Measurements from ENCODE around the gene PLA2G4B. TPM values are rescaled to one million over a fixed set of nuclear protein-coding genes. Genes with fewer than 3 reads are reported as not detected.

The PLA2G4B gene
- total RNA-seq, 1 donor from 2014 or later: 13.1 TPM

DNA sequence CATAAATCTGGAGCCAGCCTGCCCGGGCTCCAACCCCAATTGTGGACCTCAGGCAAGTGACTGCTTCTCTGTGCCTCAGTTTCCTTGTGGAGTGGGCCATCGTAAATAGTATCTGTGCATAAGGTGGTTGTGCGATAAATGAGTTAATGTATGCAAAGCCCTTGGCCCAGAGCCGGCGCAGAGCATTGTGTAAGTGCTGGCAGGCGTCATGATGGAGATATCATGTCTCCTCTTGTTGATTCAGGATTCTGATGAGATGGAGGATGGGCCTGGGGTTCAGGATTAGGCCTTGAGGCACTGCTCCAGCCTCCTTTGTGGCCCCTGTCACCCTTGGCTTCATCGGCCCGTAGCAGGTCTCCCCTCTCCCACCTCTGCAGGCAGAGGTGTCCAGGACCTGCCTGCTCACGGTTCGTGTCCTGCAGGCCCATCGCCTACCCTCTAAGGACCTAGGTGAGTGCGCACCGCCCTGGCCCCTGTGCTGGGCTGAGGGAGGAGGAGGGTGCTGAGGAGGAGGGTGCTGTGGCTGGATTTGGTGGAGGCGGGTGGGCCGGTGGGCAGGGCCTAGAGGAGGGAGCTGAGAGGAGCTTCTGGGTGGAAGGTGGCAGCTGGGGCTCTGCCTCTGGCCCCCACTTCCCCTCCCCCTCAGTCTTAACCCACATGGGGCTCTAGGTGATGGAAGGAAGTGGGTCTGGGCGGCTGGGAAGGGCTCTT is 1.3 kb downstream of the PLA2G4B start:
- H3K9me3 Mint-ChIP-seq (ENCODE audit: low read depth): no peaks in the 10 kb centered on the region
- no peak overlapping the region for H3K4me3 Mint-ChIP-seq (ENCODE audit: low read depth)
- no peaks in the 10 kb centered on the region for H3K4me1 Mint-ChIP-seq (ENCODE audit: low read depth)
- peaks cover 7% of the 10 kb centered on the region for H3K36me3 Mint-ChIP-seq (ENCODE audit: insufficient read depth)
- no peaks in the 10 kb centered on the region for H3K27me3 Mint-ChIP-seq
- DNase-seq (ENCODE audit: low spot score, unreplicated experiment): no peak
- H3K27ac Mint-ChIP-seq: no peak overlapping the region
- TF ChIP-seq, protein P1, sequence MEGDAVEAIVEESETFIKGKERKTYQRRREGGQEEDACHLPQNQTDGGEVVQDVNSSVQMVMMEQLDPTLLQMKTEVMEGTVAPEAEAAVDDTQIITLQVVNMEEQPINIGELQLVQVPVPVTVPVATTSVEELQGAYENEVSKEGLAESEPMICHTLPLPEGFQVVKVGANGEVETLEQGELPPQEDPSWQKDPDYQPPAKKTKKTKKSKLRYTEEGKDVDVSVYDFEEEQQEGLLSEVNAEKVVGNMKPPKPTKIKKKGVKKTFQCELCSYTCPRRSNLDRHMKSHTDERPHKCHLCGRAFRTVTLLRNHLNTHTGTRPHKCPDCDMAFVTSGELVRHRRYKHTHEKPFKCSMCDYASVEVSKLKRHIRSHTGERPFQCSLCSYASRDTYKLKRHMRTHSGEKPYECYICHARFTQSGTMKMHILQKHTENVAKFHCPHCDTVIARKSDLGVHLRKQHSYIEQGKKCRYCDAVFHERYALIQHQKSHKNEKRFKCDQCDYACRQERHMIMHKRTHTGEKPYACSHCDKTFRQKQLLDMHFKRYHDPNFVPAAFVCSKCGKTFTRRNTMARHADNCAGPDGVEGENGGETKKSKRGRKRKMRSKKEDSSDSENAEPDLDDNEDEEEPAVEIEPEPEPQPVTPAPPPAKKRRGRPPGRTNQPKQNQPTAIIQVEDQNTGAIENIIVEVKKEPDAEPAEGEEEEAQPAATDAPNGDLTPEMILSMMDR (IDR thresholded peaks at IDR 0.05; ENCODE audit: unreplicated experiment): no peak

DNA sequence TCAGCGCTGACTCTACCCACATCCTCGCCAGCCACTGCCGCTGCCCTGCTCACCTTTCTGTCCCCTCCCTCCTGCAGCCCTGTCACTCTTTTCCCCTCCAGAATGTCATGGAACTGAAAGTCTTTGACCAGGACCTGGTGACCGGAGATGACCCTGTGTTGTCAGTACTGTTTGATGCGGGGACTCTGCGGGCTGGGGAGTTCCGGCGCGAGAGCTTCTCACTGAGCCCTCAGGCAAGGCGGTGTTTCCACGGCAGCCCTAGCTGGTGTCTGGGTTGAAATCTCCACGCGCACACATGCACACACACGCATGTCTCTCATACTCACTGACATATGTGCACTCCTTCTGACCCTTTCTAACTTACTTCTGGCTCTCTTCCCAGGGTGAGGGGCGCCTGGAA is 2.0 kb downstream of the PLA2G4B start:
- no peak for DNase-seq (ENCODE audit: low spot score, unreplicated experiment)
- H3K9me3 Mint-ChIP-seq (ENCODE audit: low read depth): no peaks in the 10 kb centered on the region
- no peak overlapping the region for H3K27ac Mint-ChIP-seq
- TF ChIP-seq, protein P1 (IDR thresholded peaks at IDR 0.05; ENCODE audit: unreplicated experiment): no peak
- no peaks in the 10 kb centered on the region for H3K27me3 Mint-ChIP-seq
- H3K4me3 Mint-ChIP-seq (ENCODE audit: low read depth): no peak overlapping the region
- no peaks in the 10 kb centered on the region for H3K4me1 Mint-ChIP-seq (ENCODE audit: low read depth)
- peaks cover 7% of the 10 kb centered on the region for H3K36me3 Mint-ChIP-seq (ENCODE audit: insufficient read depth)

DNA sequence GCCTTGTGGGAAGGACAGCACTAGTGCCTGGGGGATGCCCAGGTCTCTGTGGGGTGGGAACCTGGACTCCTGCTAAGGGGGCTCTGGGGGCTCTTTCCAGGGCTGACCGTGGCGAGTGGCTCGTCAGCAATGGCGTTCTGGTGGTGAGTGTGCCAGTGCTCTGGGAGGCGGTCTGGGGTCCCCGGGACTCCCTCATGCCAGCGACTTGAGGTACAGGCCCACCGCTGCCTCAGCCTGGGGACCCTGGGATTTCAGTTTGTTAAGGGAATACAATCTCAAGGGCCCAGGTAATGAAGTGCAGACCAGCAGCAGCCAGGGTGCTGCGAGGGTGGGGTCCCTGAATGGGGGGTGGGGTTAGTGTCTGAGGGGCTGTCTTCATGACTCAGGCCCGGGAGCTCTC is 2.5 kb downstream of the PLA2G4B start:
- H3K4me1 Mint-ChIP-seq (ENCODE audit: low read depth): no peaks in the 10 kb centered on the region
- H3K4me3 Mint-ChIP-seq (ENCODE audit: low read depth): no peak overlapping the region
- no peaks in the 10 kb centered on the region for H3K9me3 Mint-ChIP-seq (ENCODE audit: low read depth)
- no peaks in the 10 kb centered on the region for H3K27me3 Mint-ChIP-seq
- H3K36me3 Mint-ChIP-seq (ENCODE audit: insufficient read depth): peaks cover 7% of the 10 kb centered on the region
- no peak for DNase-seq (ENCODE audit: low spot score, unreplicated experiment)
- H3K27ac Mint-ChIP-seq: no peak overlapping the region
- TF ChIP-seq, protein P1 (IDR thresholded peaks at IDR 0.05; ENCODE audit: unreplicated experiment): no peak

DNA sequence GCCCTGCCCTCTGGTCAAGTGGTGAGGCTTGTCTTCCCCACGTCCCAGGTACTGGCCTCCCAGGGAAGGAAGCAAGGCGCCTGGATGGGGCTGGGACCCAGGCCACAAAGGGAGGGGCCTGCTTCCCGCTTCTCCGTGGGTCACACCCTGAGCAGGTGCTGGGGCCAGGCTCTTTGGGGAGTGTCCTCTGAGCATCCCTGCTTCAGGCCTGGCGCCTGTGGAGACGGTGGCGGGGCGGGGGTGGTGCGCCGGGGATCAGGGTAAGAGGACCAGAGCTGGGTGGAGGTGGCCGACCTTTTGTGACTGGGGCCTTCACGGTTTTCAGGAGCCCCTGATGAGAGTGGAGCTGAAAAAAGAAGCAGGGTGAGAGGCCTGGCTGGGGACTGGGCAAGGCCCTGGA is 3.6 kb downstream of the PLA2G4B start:
- Mint-ChIP-seq H3K36me3 (ENCODE audit: insufficient read depth) (peaks cover 5% of the 10 kb centered on the region), H3K4me1 (ENCODE audit: low read depth) (no peaks in the 10 kb centered on the region), H3K27me3 (no peaks in the 10 kb centered on the region), H3K9me3 (ENCODE audit: low read depth) (no peaks in the 10 kb centered on the region), H3K4me3 (ENCODE audit: low read depth) (no peak overlapping the region), H3K27ac (no peak overlapping the region)
- TF ChIP-seq, protein P1 (IDR thresholded peaks at IDR 0.05; ENCODE audit: unreplicated experiment): no peak
- DNase-seq (ENCODE audit: low spot score, unreplicated experiment): no peak

DNA sequence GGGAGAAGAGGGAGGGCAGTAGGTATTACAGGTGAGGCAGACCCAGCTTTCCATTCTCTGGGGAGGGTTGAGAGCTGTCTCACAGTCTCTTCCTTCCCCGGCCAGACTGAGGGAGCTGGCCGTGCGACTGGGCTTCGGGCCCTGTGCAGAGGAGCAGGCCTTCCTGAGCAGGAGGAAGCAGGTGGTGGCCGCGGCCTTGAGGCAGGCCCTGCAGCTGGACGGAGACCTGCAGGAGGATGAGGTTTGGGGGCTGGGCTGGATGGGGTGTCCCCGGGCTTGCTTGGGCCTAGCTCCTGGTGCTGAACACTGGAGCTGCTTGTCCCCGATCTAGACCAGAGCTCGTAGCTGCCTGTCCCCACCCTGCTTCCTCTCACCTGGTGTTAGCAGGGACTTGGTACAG is 4.9 kb downstream of the PLA2G4B start:
- no peaks in the 10 kb centered on the region for H3K4me1 Mint-ChIP-seq (ENCODE audit: low read depth)
- H3K4me3 Mint-ChIP-seq (ENCODE audit: low read depth): no peak overlapping the region
- TF ChIP-seq, protein P1 (IDR thresholded peaks at IDR 0.05; ENCODE audit: unreplicated experiment): no peak
- H3K9me3 Mint-ChIP-seq (ENCODE audit: low read depth): no peaks in the 10 kb centered on the region
- no peak for DNase-seq (ENCODE audit: low spot score, unreplicated experiment)
- H3K27me3 Mint-ChIP-seq: no peaks in the 10 kb centered on the region
- H3K27ac Mint-ChIP-seq: no peak overlapping the region
- H3K36me3 Mint-ChIP-seq (ENCODE audit: insufficient read depth): peaks cover 9% of the 10 kb centered on the region
